Endothelial cell (in vitro differentiated cells): ENCODE data around the gene PGM2. TPM values are rescaled to one million over a fixed set of nuclear protein-coding genes. Genes with fewer than 3 reads are reported as not detected.

Experiments
- DNase-seq: peaks from one replicate; pipeline ENCODE4 v3.0.0; 2021; ENCODE audit warnings: low spot score
- H3K27ac Mint-ChIP-seq: one replicate; pipeline ENCODE4 v1.8.0; 2021; ENCODE audit warnings: mixed read lengths, inconsistent platforms; ENCODE audit not compliant: unreplicated experiment
- H3K27me3 Mint-ChIP-seq: one replicate; pipeline ENCODE4 v1.8.0; 2021; ENCODE audit warnings: mild to moderate bottlenecking, moderate library complexity, mixed read lengths, inconsistent platforms; ENCODE audit not compliant: unreplicated experiment
- H3K36me3 Mint-ChIP-seq: one replicate; pipeline ENCODE4 v1.8.0; 2021; ENCODE audit warnings: mild to moderate bottlenecking, low read depth, mixed read lengths, inconsistent platforms; ENCODE audit not compliant: unreplicated experiment
- H3K4me1 Mint-ChIP-seq: one replicate; pipeline ENCODE4 v1.8.0; 2021; ENCODE audit warnings: mild to moderate bottlenecking, mixed read lengths, inconsistent platforms; ENCODE audit not compliant: unreplicated experiment
- H3K4me3 Mint-ChIP-seq: one replicate; pipeline ENCODE4 v1.8.0; 2021; ENCODE audit warnings: mild to moderate bottlenecking, mixed read lengths, inconsistent platforms; ENCODE audit not compliant: unreplicated experiment
- H3K9me3 Mint-ChIP-seq: one replicate; pipeline ENCODE4 v1.8.0; 2021; ENCODE audit warnings: mixed read lengths, inconsistent platforms; ENCODE audit not compliant: unreplicated experiment
- CTCF ChIP-seq: fragments of 200-600 bp; sonication (generic); IDR thresholded peaks from one replicate; pipeline ENCODE4 v1.5.0; 2021; ENCODE audit warnings: antibody characterized with exemption; ENCODE audit not compliant: unreplicated experiment
- total RNA-seq: library from RNA; stranded (reverse); fragmentation: NEBNext Ultra II Directional; extraction: Animal tissue kit (Norgen Biotek cat#: 25700); gene quantifications from one replicate; pipeline ENCODE4 v1.2.1, GENCODE V29; 2021; ENCODE audit not compliant: unreplicated experiment

The PGM2 gene
- total RNA-seq, 1 donor from 2014 or later: 16.6 TPM

GRCh38 chr4:37835806-37836205 lies 9.3 kb downstream of the PGM2 start:
- Mint-ChIP-seq H3K27ac (no peak overlapping the region), H3K4me1 (no peaks in the 10 kb centered on the region), H3K9me3 (no peaks in the 10 kb centered on the region), H3K4me3 (no peak overlapping the region), H3K27me3 (no peaks in the 10 kb centered on the region), H3K36me3 (peaks cover 9% of the 10 kb centered on the region)
- no peak for TF ChIP-seq CTCF
- no peak for DNase-seq

GRCh38 chr4:37836274-37836673 lies 9.8 kb downstream of the PGM2 start:
- TF ChIP-seq CTCF: no peak
- Mint-ChIP-seq H3K36me3 (peaks cover 7% of the 10 kb centered on the region), H3K27ac (no peak overlapping the region), H3K9me3 (no peaks in the 10 kb centered on the region), H3K4me3 (no peak overlapping the region), H3K4me1 (no peaks in the 10 kb centered on the region), H3K27me3 (no peaks in the 10 kb centered on the region)
- DNase-seq: no peak

GRCh38 chr4:37836838-37837440 lies 10.5 kb downstream of the PGM2 start:
- Mint-ChIP-seq H3K4me1 (no peaks in the 10 kb centered on the region), H3K27ac (no peak overlapping the region)
- no peak for DNase-seq

GRCh38 chr4:37837446-37837845 lies 11.0 kb downstream of the PGM2 start:
- DNase-seq: no peak
- TF ChIP-seq CTCF: no peak
- H3K9me3 Mint-ChIP-seq: no peaks in the 10 kb centered on the region
- no peaks in the 10 kb centered on the region for H3K4me1 Mint-ChIP-seq
- H3K27ac Mint-ChIP-seq: no peak overlapping the region
- no peaks in the 10 kb centered on the region for H3K27me3 Mint-ChIP-seq
- H3K4me3 Mint-ChIP-seq: no peak overlapping the region
- peaks cover 4% of the 10 kb centered on the region for H3K36me3 Mint-ChIP-seq

More at GRCh38 chr4:37836838-37837440, 10.5 kb downstream of the PGM2 start:
- no peak for TF ChIP-seq CTCF
- Mint-ChIP-seq H3K36me3 (peaks cover 4% of the 10 kb centered on the region), H3K9me3 (no peaks in the 10 kb centered on the region), H3K4me3 (no peak overlapping the region), H3K27me3 (no peaks in the 10 kb centered on the region)

- H3K36me3 Mint-ChIP-seq: peaks cover 4% of the 10 kb centered on the region
- no peaks in the 10 kb centered on the region for H3K27me3 Mint-ChIP-seq
- no peak overlapping the region for H3K4me3 Mint-ChIP-seq
- DNase-seq: no peak
- no peaks in the 10 kb centered on the region for H3K9me3 Mint-ChIP-seq
- H3K4me1 Mint-ChIP-seq: no peaks in the 10 kb centered on the region
- no peak overlapping the region for H3K27ac Mint-ChIP-seq
- TF ChIP-seq CTCF: no peak
Observed at GRCh38 chr4:37839426-37839825, 12.9 kb downstream of the PGM2 start.
